ENCODE measurements around the gene PRR20G.
"Not testable (repeated sequence)": the region's sequence is repeated elsewhere in the genome, so short reads cannot be mapped to it uniquely, and the experiment has no call there.

The PRR20G gene

DNA sequence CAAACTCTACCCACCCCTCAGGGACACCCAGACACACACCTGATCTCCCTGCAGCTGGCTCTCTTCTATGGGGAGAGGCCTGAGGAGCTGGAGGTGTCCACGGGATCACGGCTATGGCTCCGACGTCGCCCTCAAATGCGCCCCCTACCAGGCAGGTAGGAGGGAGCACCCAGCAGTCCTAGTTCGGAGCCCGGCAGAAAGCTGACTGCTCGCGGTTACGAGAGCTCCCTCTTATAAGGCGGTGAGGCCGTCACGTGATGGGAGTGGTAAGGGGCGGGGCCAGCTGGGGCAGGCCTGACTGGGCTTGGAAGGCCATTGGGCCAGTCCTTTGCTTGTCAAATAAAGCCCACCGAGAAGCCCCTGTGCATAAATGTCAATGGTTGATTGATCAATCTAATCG is at the start of gene PRR20G:
TSS of gene PRR20G (minus strand) at position 207 of the 400 bp plus-strand sequence. CDS start 681 bp downstream, outside the sequence.
- DNase-seq = no peak

DNA sequence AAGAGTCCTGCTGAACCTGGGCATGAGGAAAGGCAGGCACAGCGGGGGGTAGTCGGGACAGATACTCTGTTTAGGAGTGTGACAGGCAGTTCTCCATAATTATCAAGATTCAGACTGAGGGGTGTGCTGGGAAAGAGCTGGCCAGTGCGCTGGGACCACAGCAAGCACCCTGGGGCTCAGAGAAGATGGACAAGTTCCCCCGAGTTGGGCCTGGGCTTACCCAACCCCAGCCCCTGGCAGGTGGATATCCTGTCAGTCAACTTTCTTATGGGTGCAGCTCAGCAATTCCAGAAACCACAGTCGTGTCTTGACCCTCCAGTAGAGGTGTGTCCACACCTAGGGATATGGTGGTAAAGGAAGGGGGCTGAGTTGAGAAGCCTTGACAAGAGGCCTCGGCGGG is 49.2 kb upstream of the PRR20G start:
- DNase-seq = no peak

DNA sequence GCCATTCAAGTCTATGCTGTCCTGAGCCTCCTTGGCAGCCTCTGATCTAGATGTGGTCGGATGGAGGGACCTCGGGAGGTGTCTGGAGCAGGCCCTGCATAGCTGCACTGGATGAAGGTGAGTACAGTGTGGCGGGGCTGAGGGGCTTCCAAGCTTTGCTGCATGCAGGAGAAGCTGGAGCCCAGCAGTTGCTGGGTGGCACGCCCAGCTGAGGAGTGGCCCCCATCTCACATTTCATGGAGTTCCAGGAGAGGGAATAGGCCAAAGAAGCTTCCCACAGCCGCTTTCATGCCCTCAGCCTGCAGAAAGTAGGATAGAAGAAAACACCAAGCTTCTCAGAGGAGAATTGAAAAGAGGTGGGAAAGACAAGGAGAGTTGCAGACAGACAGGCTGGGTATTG is 48.3 kb upstream of the PRR20G start:
- DNase-seq = no peak

DNA sequence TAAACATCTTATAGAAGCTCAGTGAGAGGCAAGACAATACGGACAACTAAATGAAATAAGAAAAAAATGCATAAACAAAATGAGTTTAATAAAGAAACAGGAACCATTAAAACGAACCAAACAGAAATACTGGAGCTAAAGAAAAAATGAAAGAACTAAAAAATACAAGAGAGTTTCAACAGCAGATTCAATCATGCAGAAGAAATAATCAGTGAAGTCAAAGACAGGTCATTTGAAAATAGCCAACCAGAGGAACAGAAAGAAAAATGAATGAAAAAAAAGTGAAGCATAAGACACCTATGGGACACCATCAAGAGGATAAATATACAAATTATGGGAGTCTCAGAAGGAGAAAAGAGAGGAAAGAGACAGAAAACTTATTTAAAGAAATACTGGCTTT is 42.5 kb upstream of the PRR20G start:
- DNase-seq = no peak

DNA sequence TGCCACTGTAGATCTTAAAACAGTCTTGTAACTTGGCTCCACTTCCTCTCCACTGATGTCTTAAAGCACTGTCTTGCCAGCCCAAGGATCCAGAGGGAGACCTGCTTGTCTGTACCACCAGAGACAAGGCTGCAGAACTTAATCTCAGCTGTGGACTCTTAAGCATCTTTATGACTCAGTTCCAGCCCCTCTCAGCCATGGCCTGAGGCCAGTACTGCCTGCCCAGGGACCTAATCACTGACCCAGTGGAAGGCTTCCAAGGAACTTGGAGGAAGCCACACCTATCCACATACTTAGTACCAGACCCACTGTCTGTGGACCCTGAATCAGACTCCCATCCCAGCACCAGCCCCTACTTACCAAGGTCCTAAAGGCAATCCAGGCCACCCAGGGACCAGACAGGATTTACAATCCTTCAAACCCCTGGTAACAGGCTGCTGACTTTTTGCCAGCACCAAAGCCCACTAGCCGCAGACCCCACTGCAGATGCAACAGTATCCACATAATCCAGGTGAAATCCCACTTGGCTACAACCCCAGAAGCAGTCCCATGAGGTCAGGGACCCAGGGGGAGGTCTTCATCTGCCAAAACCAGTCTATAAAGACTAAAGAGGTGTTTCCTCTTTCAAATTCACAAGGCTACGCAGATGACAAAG is 41.9 kb upstream of the PRR20G start:
- no peak for DNase-seq

DNA sequence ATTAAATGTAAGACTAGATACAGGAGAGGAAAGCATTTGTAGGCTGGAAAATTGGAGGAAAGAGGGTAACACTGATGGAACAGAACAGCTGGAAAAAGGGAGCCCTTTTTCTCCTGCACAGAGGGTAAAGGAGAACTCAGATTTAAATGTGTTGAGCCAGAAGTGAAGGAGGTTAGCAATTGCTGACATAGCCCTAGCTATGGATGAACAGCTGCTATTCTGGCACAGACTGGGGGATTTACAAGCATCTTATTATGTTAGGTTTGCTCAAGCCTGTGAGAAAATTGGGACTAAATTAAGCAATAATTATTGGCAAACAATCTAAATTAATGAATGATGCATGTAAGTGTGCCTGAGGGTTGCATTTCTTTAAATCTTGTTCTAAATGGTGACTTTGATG is 40.6 kb upstream of the PRR20G start:
- no peak for DNase-seq

DNA sequence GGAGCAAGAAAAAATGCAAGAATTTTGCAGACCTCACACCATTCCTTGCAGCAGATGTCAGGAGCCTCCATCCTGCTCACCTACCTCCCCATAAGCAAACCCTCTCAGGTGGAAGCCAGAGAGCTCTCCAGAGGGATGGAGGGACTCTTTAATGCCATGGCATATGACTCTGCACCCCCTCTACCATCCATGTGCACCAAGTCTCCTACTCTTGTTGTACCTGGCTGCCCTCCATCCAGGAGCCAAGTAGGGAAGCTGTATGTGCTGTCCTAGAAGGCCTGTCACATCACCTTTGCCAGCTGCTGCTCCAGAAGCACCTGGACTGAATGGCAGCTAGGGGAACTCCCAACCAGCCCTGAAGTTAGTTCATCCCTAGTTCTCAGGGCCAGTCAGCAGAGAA is 38.5 kb upstream of the PRR20G start:
- DNase-seq = no peak

DNA sequence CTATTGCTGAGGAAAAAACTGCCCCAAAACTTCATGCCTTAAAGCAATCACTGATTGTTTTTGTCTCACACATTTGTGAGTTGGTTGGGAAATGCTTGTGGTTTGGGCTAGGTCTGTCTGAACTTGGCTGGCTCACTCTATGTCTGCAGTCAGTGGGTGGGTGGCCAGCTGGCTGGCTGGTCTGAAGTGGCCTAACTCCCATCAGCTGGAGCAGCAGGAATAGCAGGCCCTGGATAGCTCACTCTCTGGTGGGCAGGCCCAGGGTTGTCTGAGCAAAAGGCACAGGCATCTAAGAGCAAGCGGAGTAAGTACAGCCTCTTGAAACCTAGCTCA is 37.7 kb upstream of the PRR20G start:
- peak; percentile 45 to 73 for DNase-seq

DNA sequence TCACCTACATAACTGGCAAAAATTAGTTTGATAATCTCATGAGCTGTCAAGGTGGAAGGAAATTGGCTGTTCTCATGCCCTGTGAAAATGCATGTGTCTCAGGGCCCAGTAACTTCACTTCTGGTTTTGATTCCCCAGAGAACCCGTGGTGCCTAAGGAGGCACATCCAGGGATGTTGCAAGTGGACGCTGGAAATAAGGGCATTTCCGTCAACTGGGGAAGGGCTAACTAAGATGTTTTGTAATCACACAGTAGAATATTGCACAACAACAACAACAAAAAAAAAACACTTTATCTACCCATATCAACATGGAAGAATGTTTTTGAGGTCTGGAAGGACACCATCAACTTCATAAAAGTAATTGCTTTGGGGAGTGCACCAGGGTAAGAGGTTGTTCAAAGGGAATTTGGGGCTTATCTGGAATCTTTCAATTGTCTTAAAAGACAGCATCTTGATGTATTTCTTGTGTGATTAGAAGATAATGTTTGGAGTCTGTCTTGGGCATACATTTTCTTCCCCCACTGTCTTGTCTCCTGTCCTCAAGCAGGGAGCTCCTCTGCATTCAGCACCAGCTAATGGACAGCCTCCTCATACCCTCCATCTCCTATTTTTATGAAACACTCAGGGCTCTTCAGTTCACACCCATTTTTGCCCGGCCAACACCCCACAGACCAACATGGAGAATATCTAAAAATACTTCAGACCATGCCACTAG is 37.2 kb upstream of the PRR20G start:
- peak; percentile 83 to 92 for DNase-seq

DNA sequence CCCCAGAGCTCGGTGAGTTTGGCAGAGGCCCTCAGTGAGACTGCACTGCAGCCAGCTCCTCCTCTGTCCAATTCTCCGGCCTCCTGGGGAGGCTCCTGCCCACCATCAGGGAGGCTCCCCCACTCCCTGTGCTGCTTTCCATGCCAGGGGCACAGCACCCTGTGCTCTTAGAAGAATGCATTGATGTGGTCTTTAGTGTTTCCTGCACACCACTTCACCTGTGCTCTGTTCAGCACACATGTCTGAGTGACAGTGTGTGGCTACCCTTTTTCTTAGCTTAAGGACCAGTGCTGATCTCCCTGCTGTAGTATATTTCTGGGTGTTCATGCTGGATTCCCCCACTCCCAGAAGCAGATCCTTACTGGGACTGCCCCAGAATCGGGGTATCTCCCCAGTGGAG is 36.2 kb upstream of the PRR20G start:
- DNase-seq = peak in 1 of 2 donors; percentile 13

DNA sequence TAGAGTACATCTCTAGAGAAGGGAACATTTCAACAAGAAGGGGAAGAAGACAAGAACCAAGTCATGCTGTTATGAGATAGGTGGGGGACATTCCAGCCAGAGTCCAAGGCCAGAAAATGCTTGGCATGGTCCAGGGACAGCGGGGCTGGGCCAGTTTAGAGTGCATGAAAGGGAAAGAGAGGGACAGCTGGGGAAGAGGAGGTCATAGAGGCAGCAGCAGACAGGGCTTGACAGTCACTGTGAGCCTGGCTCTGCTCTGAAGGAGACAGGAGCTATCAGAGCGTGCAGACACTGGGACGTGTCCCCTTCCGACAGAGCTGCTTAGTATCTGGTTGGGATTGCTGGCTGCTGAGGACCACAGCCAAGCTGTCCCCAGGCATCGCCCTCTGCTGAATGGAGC is 35.7 kb upstream of the PRR20G start:
- no peak for DNase-seq

DNA sequence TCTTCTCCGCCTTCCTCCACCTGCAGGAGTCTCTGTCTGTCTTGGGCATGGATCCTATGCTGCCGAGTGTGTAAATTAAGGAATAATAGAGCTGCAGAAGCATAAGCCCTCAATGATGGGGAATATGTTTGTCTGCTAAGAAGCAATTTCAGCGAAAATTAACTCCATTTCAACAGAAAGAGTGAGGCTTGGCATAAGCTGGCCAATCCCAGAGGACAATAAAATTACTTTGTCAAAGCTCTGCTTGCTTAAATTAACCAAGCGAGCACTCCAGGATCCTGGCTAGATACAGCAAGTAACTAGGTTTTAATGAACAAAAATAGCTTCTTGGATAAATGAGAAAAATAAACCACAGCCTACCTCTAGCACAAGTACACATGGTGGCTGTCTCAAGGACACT is 33.5 kb upstream of the PRR20G start:
- DNase-seq = no peak

DNA sequence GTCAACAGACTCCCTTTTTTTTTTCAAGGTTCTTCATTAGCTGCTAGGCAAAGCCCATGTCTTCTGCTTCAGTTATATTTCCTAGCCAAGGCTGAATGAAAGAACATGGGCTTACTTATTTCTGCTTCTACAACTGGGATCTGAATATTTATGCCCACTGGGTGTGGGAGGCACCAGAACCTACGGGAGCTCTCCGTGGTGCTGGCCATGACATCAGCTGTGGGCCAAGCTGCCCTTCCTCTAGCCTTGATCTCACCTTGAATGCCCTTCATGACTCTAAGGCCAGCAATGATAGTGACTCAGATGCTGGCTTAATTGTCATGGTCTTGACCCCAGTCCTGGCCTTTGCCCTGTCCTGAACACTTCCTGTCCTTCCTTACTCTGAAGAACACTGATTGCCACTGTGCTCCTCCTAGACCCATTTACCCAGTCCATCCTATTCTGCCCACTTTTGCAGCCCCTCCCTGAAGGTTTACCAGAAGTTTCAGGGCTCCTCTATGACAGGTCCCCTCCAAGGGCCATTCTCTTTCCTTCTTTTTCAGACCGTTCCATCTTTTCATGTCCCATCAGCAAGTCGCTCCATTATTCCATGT is 32.8 kb upstream of the PRR20G start:
- DNase-seq = peak in 1 of 2 donors; percentile 21

DNA sequence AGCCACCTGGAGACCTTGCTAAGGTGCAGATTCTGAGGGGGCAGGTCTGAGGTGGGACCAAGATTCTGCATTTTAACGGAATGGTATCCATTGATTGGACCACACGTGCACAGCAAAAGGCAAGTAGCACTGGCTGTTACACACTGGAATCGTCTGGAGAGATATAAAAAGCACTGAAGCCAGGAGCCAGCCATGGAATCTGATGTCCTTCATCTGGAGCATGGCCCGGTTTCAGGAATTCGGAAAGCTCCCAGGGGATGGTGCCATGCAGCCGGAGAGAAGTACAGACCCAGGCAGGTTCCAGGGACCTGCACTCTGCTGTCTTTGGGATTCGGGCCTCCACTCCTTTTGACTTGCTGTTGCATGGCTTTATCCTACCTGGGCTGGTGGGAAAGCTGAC is 28.8 kb upstream of the PRR20G start:
- no peak for DNase-seq

DNA sequence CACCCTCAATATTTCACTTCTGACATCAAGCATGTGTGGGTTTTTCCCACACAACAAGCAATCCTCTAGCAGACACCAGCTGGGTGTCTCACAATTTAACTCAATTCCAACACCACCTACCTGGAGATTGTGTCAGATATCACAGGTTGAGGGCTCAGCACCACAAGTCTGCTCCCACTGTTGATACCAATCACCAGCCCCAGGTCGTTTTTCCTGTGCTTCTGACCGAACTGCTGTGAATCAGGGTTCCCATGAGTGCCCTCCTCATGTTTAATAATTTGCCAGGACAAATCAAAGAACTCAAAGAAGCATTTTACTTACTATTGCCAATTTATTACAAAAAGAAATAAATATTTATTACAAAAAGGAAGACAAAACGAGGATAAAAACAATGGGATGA is 25.0 kb upstream of the PRR20G start:
- DNase-seq = no peak

DNA sequence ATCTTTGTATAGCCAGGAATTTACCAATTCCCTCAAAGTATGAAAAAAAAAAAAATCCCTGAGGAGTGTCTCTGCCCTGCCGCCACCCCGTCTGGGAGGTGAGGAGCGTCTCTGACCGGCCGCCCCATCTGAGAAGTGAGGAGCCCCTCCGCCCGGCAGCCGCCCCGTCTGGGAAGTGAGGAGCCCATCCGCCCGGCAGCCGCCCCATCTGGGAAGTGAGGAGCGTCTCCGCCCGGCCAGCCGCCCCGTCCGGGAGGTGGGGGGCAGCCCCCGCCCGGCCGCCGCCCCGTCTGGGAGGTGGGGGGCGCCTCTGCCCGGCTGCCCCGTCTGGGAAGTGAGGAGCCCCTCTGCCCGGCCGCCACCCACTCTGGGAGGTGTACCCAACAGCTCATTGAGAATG is 21.0 kb upstream of the PRR20G start:
- DNase-seq = not testable (repeated sequence)

DNA sequence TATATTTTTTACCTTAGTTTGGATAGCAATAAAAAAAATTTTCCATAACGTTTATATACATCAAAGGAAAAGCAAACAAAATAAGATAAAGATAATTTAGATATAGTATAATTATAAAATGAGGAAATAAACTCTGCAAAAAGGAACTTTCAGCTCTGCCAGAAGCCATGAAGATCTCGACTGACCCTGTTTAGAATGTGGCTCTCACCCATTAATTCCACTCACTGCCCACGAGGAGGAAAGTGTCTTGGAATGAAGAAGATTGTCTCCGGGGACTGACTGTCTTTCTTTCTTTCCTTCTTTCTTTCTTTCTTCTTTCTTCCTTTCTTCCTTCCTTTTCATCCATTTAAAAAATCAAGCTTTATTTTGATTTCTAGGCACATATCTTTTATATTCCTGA is 20.1 kb upstream of the PRR20G start:
- peak in 1 of 2 donors; percentile 29 for DNase-seq

DNA sequence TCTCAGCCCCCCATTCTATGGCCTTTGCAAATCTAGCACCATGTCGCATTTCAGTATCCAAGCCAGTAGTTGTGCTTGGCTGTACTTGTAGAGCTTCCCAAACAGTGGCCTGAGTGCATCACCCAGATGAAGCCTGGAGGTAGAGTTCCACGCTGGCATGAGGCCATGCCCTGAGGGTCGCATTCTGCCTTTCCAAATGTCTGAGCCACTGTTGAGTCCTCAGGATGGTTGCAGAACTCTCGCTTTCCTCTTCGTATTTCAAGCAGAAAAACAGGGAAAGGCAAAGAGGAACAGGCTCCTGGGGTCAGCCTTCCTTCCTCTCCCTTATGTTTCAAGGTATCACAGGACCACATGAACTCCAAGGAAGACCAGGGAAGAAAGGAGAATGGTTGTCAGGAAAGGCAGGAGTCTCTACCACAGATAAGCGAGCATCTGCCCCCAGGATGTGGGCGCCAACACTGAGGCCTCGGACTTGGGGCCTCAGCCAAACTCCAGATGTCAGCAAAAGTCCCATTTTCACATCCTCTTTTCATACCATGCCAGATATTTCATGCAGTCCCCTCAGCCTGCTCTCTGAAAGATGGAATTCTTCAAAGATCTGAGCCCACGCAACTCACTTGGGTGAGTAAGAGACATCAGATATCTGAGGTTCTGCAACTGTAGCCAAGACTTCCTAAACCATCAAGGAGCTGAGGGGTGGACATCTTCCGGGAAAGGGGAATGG is 19.4 kb upstream of the PRR20G start:
- DNase-seq = peak; percentile 80 to 94

DNA sequence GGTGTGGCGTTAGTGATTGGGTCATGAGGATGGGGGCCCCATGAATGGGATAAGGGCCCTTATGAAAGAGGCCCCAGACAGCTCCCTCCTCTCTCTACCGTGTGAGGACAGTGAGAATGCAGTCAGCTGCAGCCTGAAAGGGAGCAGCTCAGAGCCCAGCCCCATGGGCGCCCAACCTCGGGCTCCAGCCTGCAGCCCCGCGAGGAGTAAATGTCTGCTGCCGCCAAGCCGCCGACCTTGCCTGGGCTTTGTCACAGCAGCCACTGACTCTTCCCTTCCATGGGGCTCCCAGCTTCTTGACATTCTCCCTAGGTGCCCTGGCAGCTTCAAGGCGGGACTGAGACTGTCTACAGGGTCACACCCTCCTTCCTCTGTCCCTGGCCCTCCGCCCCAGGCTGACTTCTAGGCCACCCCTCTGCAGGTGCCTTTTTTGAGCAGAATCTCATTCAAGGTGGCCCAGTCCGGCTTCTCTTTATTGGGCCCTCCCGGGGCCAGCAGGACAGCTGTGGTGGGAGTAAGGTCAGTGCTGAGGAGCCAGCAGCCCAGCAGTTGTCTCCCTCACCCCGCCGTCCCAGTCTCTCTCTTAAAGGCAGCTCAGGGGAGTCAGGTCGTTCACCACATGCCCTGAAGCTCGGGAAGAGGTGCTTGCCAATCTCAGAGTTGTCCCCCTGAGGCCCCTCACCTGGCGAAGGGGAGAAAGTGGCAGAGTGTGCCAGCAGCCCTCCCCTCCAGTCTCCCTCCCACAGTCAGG is 18.7 kb upstream of the PRR20G start:
- DNase-seq = no peak

DNA sequence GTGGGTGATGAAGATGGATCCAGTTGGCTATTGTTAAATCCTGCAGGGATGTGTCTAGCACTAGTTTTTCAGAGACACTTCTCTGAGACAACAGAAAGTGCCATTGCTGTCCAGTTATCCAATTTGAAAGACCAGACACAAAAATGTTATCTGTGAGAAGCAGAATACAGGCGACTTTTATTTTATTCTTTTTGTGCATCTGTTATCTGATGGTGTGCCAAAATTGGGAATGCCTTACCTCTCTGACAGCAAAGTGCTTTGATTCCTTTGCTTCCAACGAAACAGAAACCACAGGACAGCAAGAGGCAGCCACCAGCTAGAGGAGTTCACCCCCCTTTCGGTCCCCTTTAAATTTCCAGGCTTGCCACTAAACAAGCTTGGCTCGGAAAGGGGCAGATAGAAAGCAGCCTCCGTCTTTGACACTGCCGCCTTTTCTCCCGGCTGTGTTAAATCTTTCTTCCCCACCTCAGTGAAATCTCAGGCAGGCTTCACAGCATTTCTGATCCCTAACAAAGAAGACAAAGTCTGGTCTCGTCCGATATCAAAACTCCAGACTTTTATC is 17.7 kb upstream of the PRR20G start:
- no peak for DNase-seq

DNA sequence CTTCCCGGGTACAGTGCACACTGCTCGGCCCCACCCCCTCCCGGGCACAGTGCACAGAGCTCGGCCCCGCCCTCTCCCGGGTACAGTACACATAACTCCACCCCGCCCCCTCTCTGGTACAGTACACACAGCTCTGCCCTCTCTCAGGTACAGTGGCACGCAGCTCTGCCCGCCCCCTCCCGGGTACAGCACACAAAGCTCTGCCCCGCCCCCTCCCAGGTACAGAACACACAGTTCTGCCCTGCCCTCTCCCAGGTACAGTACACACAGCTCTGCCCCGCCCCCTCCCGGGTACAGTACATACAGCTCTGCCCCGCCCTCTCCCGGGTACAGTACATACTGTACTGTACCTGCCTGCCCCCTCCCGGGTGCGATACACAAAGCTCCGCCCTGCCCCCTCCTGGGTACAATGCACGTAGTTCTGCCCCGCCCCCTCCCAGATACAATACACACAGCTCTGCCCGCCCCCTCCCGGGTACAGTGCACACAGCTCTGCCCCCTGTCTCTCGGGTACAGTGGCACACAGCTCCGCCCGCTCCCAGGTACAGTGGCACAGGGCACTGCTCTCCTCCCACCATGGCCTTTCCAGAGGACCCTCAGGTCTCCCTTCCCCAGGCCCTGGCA is 16.4 kb upstream of the PRR20G start:
- DNase-seq = no peak

DNA sequence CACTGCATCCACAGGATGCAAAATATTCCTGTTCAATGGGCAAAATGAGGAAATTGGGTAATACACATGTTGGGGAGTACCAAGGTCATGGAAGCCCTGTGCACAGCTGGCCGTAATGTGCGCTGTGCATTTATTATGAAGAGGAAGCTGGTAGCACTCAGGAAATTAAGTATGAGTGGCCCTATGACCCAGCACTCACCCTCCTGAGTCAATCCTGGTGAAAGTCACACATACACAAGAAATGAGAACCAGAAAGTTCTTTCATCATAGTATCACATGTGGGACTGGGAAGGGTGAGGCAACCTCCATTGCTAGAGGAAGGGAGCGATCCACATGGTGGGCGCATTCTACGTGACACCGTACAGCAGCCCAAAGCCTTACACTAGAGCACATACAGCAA is 11.4 kb upstream of the PRR20G start:
- peak; percentile 90 to 95 for DNase-seq
